HEK293 (cell line): ENCODE data around the gene CDK6.

ENCODE experiments used
- CTCF ChIA-PET: fragments of 350-600 bp; formaldehyde crosslinking; extraction: SDS; loops from one replicate; lab custom pipeline; 2021; ENCODE audit warnings: antibody characterized with exemption; lab: Yijun Ruan, JAX
- POLR2A ChIA-PET: fragments of 300-600 bp; formaldehyde crosslinking; extraction: SDS; loops from one replicate; lab custom pipeline; 2020; ENCODE audit warnings: antibody characterized with exemption, inconsistent platforms; lab: Yijun Ruan, JAX
- H3K27ac ChIP-seq: fragments of 200-500 bp; sonication (Bioruptor generic); 2 replicates; pipeline ENCODE4 v1.5.1; 2014; ENCODE audit warnings: low read depth, low read length, control low read depth, inconsistent platforms; ENCODE audit errors: extremely low read depth
- H3K36me3 ChIP-seq, 2 experiments: fragments of 200-500 bp in 1 of 2; sonication (Bioruptor generic) in 1 of 2; 1 replicate in 1 of 2; 2 replicates in 1 of 2; pipeline ENCODE4 v1.5.1; 2014 to 2017; ENCODE audit warnings: inconsistent platforms in 2 of 2, low read length in 2 of 2; ENCODE audit not compliant: control insufficient read depth in 2 of 2, insufficient read depth in 1 of 2
- H3K4me1 ChIP-seq: fragments of 200-500 bp; sonication (Bioruptor generic); 2 replicates; pipeline ENCODE4 v1.5.1; 2014; ENCODE audit warnings: mild to moderate bottlenecking, low read length, inconsistent platforms; ENCODE audit not compliant: control insufficient read depth, insufficient read depth
- H3K4me3 ChIP-seq: 2 replicates; pipeline ENCODE4 v1.5.1; 2011; ENCODE audit warnings: low read depth, mild to moderate bottlenecking, control low read depth, low read length, moderate library complexity
- H3K9me3 ChIP-seq: fragments of 200-500 bp; sonication (Bioruptor generic); 2 replicates; pipeline ENCODE4 v1.5.1; 2014; ENCODE audit warnings: low read depth, low read length, inconsistent platforms; ENCODE audit not compliant: control insufficient read depth, insufficient read depth
- FEZF1 ChIP-seq: fragments of 450-650 bp; formaldehyde crosslinking; IDR thresholded peaks from 2 replicates; pipeline ENCODE4 v1.5.1; 2016; ENCODE audit warnings: missing biosample characterization, missing genetic modification characterization
- HOXC10 ChIP-seq: sonication (generic); formaldehyde crosslinking; IDR thresholded peaks from 2 replicates; pipeline ENCODE4 v1.8.1; 2023; ENCODE audit warnings: mild to moderate bottlenecking, missing genetic modification reagents
- KLF10 ChIP-seq: fragments of 450-650 bp; IDR thresholded peaks from 2 replicates; pipeline ENCODE4 v1.5.1; 2018; ENCODE audit warnings: missing biosample characterization, mild to moderate bottlenecking, missing genetic modification characterization
- KLF16 ChIP-seq: fragments of 450-650 bp; formaldehyde crosslinking; IDR thresholded peaks from 2 replicates; pipeline ENCODE4 v1.5.1; 2017; ENCODE audit warnings: missing biosample characterization, missing genetic modification characterization
- KLF17 ChIP-seq: fragments of 450-650 bp; formaldehyde crosslinking; IDR thresholded peaks from 2 replicates; pipeline ENCODE4 v1.5.1; 2016; ENCODE audit warnings: missing biosample characterization, missing genetic modification characterization
- OSR2 ChIP-seq: fragments of 450-650 bp; formaldehyde crosslinking; IDR thresholded peaks from 2 replicates; pipeline ENCODE4 v1.5.1; 2016; ENCODE audit warnings: missing biosample characterization, missing genetic modification characterization
- PRDM6 ChIP-seq: fragments of 450-650 bp; formaldehyde crosslinking; IDR thresholded peaks from 2 replicates; pipeline ENCODE4 v1.5.1; 2017; ENCODE audit warnings: missing biosample characterization, missing genetic modification characterization
- ZNF148 ChIP-seq: fragments of 450-650 bp; formaldehyde crosslinking; IDR thresholded peaks from 2 replicates; pipeline ENCODE4 v1.5.0; 2017; ENCODE audit warnings: missing biosample characterization, missing genetic modification characterization, borderline replicate concordance
- ZNF155 ChIP-seq: fragments of 450-650 bp; formaldehyde crosslinking; IDR thresholded peaks from 2 replicates; pipeline ENCODE4 v1.5.1; 2016; ENCODE audit warnings: missing biosample characterization, missing genetic modification characterization
- ZNF174 ChIP-seq: fragments of 450-650 bp; formaldehyde crosslinking; IDR thresholded peaks from 2 replicates; pipeline ENCODE4 v1.5.0; 2017; ENCODE audit warnings: missing biosample characterization, mild to moderate bottlenecking, missing genetic modification characterization
- ZNF175 ChIP-seq: fragments of 450-650 bp; formaldehyde crosslinking; IDR thresholded peaks from 2 replicates; pipeline ENCODE4 v1.5.1; 2016; ENCODE audit warnings: missing biosample characterization, missing genetic modification characterization
- ZNF366 ChIP-seq: fragments of 450-650 bp; formaldehyde crosslinking; conservative IDR thresholded peaks from 2 replicates; pipeline ENCODE4 v1.5.1; 2016; ENCODE audit warnings: missing biosample characterization, missing genetic modification characterization
- ZNF549 ChIP-seq: fragments of 450-650 bp; IDR thresholded peaks from 2 replicates; pipeline ENCODE4 v1.5.1; 2018; ENCODE audit warnings: missing biosample characterization, missing genetic modification characterization, mild to moderate bottlenecking, inconsistent platforms, moderate library complexity
- ZNF571 ChIP-seq: fragments of 450-650 bp; formaldehyde crosslinking; IDR thresholded peaks from 2 replicates; pipeline ENCODE4 v1.5.0; 2017; ENCODE audit warnings: missing biosample characterization, missing genetic modification characterization
- ZNF654 ChIP-seq: fragments of 450-650 bp; formaldehyde crosslinking; IDR thresholded peaks from 2 replicates; pipeline ENCODE4 v1.5.1; 2016; ENCODE audit warnings: low read depth, missing biosample characterization, missing genetic modification characterization
- ZNF664 ChIP-seq: fragments of 450-650 bp; formaldehyde crosslinking; IDR thresholded peaks from 2 replicates; pipeline ENCODE4 v1.5.1; 2016; ENCODE audit warnings: missing biosample characterization, missing genetic modification characterization
- ZNF670 ChIP-seq: fragments of 450-650 bp; formaldehyde crosslinking; IDR thresholded peaks from 2 replicates; pipeline ENCODE4 v1.5.1; 2016; ENCODE audit warnings: missing biosample characterization, missing genetic modification characterization, low read depth
- ZNF701 ChIP-seq: fragments of 450-650 bp; formaldehyde crosslinking; IDR thresholded peaks from 2 replicates; pipeline ENCODE4 v1.5.1; 2016; ENCODE audit warnings: missing biosample characterization, missing genetic modification characterization
- ZNF843 ChIP-seq: fragments of 450-650 bp; formaldehyde crosslinking; IDR thresholded peaks from 2 replicates; pipeline ENCODE4 v1.5.1; 2016; ENCODE audit warnings: missing biosample characterization, missing genetic modification characterization
- ZSCAN30 ChIP-seq: fragments of 450-650 bp; IDR thresholded peaks from 2 replicates; pipeline ENCODE4 v1.5.1; 2018; ENCODE audit warnings: missing biosample characterization, mild to moderate bottlenecking, missing genetic modification characterization, moderate library complexity
- TF ChIP-seq, protein P1 (sequence below): fragments of 450-650 bp; formaldehyde crosslinking; IDR thresholded peaks from 2 replicates; pipeline ENCODE4 v1.5.1; 2016; ENCODE audit warnings: missing biosample characterization, missing genetic modification characterization
- TF ChIP-seq, protein P2 (sequence below): fragments of 450-650 bp; formaldehyde crosslinking; IDR thresholded peaks from 2 replicates; pipeline ENCODE4 v1.5.1; 2016; ENCODE audit warnings: missing biosample characterization, missing genetic modification characterization

The CDK6 gene

GRCh38 chr7:92769844-92770243 is 66.5 kb downstream of the CDK6 start:
- TF ChIP-seq FEZF1 (tag by site-specific recombination) (peak; percentile 47; the same call in 1 of the 2 replicates), ZNF175 (no peak), PRDM6 (tag by site-specific recombination) (peak; percentile 65), ZNF148 (tag by site-specific recombination) (no peak), ZNF843 (peak; percentile 51; the same call in 1 of the 2 replicates), OSR2 (tag by site-specific recombination) (peak; percentile 51; the same call in 1 of the 2 replicates), ZNF654 (no peak), ZNF366 (no peak), KLF10 (tag by site-specific recombination) (no peak), ZNF670 (tag by site-specific recombination) (no peak)
- TF ChIP-seq, protein P1, sequence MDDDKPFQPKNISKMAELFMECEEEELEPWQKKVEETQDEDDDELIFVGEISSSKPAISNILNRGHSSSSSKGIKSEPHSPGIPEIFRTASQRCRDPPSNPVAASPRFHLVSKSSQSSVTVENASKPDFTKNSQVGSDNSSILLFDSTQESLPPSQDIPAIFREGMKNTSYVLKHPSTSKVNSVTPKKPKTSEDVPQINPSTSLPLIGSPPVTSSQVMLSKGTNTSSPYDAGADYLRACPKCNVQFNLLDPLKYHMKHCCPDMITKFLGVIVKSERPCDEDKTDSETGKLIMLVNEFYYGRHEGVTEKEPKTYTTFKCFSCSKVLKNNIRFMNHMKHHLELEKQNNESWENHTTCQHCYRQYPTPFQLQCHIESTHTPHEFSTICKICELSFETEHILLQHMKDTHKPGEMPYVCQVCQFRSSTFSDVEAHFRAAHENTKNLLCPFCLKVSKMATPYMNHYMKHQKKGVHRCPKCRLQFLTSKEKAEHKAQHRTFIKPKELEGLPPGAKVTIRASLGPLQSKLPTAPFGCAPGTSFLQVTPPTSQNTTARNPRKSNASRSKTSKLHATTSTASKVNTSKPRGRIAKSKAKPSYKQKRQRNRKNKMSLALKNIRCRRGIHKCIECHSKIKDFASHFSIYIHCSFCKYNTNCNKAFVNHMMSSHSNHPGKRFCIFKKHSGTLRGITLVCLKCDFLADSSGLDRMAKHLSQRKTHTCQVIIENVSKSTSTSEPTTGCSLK, result no peak
- Histone ChIP-seq H3K4me1 (peaks cover 19% of the 10 kb centered on the region), H3K9me3 (no peaks in the 10 kb centered on the region), H3K36me3 (0 out of 3 replicates have a peak, but pooled peaks cover 0 to 3% of the 10 kb centered on the region in 2 experiments), H3K4me3 (no peak overlapping the region), H3K27ac (no peak overlapping the region)
- ChIA-PET CTCF (interaction anchor here (1.1 kb wide), 1 partner anchor 68 kb away, joined by 3 read pairs; no protein-coding TSS in a partner anchor), POLR2A (no interaction called here)

DNA sequence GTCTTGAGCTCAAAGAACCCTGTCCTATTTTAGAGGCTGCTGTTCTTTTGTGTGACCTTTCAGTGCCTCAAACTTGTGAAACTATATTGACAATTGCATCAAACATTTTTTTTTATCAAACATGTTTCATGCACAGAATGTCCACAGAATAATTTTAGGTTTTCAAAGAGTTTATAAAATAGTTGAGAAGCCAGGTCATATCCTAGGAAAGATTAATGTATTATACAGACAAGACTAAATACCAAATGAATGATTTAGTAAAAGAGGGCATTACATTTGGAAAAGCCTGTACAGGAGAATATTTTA is 67.0 kb downstream of the CDK6 start:
- CTCF ChIA-PET, result interaction anchor here (1.1 kb wide), 1 partner anchor 69 kb away, joined by 3 read pairs; no protein-coding TSS in a partner anchor
- H3K4me1 ChIP-seq, result peaks cover 19% of the 10 kb centered on the region
- TF ChIP-seq, protein P2, sequence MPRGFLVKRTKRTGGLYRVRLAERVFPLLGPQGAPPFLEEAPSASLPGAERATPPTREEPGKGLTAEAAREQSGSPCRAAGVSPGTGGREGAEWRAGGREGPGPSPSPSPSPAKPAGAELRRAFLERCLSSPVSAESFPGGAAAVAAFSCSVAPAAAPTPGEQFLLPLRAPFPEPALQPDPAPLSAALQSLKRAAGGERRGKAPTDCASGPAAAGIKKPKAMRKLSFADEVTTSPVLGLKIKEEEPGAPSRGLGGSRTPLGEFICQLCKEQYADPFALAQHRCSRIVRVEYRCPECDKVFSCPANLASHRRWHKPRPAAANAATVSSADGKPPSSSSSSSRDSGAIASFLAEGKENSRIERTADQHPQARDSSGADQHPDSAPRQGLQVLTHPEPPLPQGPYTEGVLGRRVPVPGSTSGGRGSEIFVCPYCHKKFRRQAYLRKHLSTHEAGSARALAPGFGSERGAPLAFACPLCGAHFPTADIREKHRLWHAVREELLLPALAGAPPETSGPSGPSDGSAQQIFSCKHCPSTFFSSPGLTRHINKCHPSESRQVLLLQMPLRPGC, result no peak
- no peak for TF ChIP-seq ZNF174
- TF ChIP-seq KLF17 (tag by site-specific recombination), result no peak
- no peak for TF ChIP-seq ZNF155 (tag by site-specific recombination)
- TF ChIP-seq KLF16, result no peak
- TF ChIP-seq ZNF701 (tag by site-specific recombination), result no peak
- TF ChIP-seq ZNF571 (tag by site-specific recombination), result no peak
- TF ChIP-seq HOXC10 (CRISPR knock-in tag), result no peak
- no peak for TF ChIP-seq ZNF664 (tag by site-specific recombination)
- no peak for TF ChIP-seq ZSCAN30 (tag by site-specific recombination)
- TF ChIP-seq ZNF549, result no peak
- POLR2A ChIA-PET, result no interaction called here
- no peak overlapping the region for H3K27ac ChIP-seq
- no peak overlapping the region for H3K4me3 ChIP-seq
- H3K9me3 ChIP-seq, result no peaks in the 10 kb centered on the region
- H3K36me3 ChIP-seq, result 0 out of 3 replicates have a peak, but pooled peaks cover 0 to 3% of the 10 kb centered on the region in 2 experiments
